K562 (cell line): Measurements from ENCODE around the gene CLPSL2.

Source experiments
- BHLHE40 ChIP-seq: IDR thresholded peaks from 2 replicates; pipeline ENCODE4 v1.6.1; 2011; ENCODE audit warnings: low read length, improper control_type of control experiment
- DIDO1 ChIP-seq: fragments of 450-650 bp; IDR thresholded peaks from 2 replicates; pipeline ENCODE4 v1.6.1; 2016; ENCODE audit warnings: low read depth, missing biosample characterization, missing genetic modification characterization
- EZH2 ChIP-seq: IDR thresholded peaks from 2 replicates; pipeline ENCODE4 v1.6.1; 2012; ENCODE audit warnings: low read depth, mild to moderate bottlenecking, inconsistent platforms, low read length, borderline replicate concordance
- MAFK ChIP-seq: IDR thresholded peaks from 2 replicates; pipeline ENCODE4 v1.6.1; 2011; ENCODE audit warnings: low read length, improper control_type of control experiment
- POLR2A ChIP-seq: fragments of 450-650 bp; conservative IDR thresholded peaks from 2 replicates; pipeline ENCODE4 v1.6.1; 2016
- SMC3 ChIP-seq: conservative IDR thresholded peaks from 2 replicates; pipeline ENCODE4 v1.6.1; 2011; ENCODE audit warnings: low read depth, low read length, improper control_type of control experiment; ENCODE audit not compliant: insufficient read depth
- YY1 ChIP-seq, 3 experiments: IDR thresholded peaks; 2 replicates each; pipeline ENCODE4 v1.6.1; 2011; ENCODE audit warnings: low read length in 2 of 3, mild to moderate bottlenecking in 2 of 3, moderate library complexity in 2 of 3, borderline replicate concordance in 1 of 3, control low read depth in 1 of 3, low read depth in 1 of 3; ENCODE audit not compliant: insufficient read depth in 3 of 3, insufficient replicate concordance in 2 of 3, control insufficient read depth in 1 of 3, insufficient read length in 1 of 3; ENCODE audit errors: extremely low read depth in 1 of 3
- ZBTB34 ChIP-seq: fragments of 250-450 bp; sonication (Bioruptor Pico); IDR thresholded peaks from 2 replicates; pipeline ENCODE4 v1.8.0; 2021; ENCODE audit warnings: mild to moderate bottlenecking, moderate library complexity
- ZC3H8 ChIP-seq: fragments of 450-650 bp; IDR thresholded peaks from 2 replicates; pipeline ENCODE4 v1.6.1; 2017
- ZNF639 ChIP-seq, 2 experiments: fragments of 200-800 bp in 1 of 2; sonication (Bioruptor generic) in 1 of 2; sonication (generic) in 1 of 2; formaldehyde crosslinking in 1 of 2; IDR thresholded peaks in 1 of 2; conservative IDR thresholded peaks in 1 of 2; 2 replicates each; pipeline versions ENCODE4 v1.5.0 to v1.6.1; 2016 to 2020; ENCODE audit warnings: missing compliant biosample characterization in 1 of 2, missing genetic modification characterization in 1 of 2, missing genetic modification reagents in 1 of 2
- TF ChIP-seq, protein P1 (sequence below): fragments of 150-350 bp; IDR thresholded peaks from 2 replicates; pipeline ENCODE4 v1.6.1; 2014; ENCODE audit warnings: low read depth, mild to moderate bottlenecking, low read length, borderline replicate concordance

DNA sequence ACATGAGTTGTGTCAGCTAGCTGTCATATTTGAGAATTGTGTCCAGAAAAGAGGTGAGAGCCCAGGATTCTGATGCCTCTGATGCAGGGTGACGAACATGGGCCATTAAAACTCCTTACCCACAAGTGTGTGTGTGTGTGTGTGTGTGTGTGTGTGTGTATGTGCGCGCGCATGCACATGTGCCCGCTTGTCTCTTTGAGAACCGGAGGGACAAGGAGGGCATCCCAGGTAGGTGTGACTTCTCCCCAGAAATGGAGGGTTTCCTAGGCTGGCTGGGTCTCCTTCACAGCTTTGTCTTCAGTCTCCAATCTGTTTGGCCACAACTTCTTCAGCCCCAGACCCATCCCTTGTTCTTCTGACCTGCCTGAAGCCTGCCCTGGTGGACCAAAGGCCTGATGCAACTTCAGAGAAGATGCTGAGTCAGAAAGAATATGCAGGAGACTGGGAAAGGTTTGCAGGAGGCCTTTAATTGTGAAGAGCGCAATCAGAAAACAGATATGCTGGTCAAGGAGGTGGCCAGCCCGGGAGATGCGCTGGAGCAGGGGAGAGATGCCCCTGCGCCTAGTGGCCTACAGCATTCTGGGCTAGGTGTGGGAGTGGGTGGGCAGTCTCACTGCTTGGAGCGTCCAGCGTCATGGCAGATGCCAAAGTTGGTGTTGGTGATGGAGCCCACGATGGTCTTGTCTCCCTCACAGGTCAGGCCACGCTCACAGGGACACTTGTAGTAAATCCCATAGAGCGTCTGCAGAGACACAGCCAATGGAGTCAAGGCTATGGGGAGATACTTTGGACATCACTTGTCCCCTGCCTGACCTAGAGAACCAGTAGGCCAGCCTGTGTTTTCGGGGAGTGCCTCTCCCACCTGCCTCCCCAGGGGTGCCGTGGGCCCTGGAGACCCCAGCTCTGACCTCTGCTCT is 18.4 kb downstream of the CLPSL2 start:
- TF ChIP-seq POLR2A (no peak), SMC3 (no peak), MAFK (peak; percentile 66; the same call in 1 of the 2 replicates), ZBTB34 (CRISPR knock-in tag) (no peak), EZH2 (no peak), BHLHE40 (no peak), DIDO1 (tag) (no peak), ZC3H8 (no peak), YY1 (IDR thresholded peaks at IDR 0.05; ENCODE audit: borderline replicate concordance in 1 of 3, control insufficient read depth in 1 of 3, extremely low read depth in 1 of 3, insufficient read depth in 3 of 3, insufficient read length in 1 of 3, insufficient replicate concordance in 2 of 3, low read depth in 1 of 3, low read length in 2 of 3) (no peak), ZNF639 (CRISPR knock-in tag; conservative IDR thresholded peaks at IDR 0.05 in 1 of 2, IDR thresholded peaks at IDR 0.05 in 1 of 2) (no peak)
- TF ChIP-seq, protein P1, sequence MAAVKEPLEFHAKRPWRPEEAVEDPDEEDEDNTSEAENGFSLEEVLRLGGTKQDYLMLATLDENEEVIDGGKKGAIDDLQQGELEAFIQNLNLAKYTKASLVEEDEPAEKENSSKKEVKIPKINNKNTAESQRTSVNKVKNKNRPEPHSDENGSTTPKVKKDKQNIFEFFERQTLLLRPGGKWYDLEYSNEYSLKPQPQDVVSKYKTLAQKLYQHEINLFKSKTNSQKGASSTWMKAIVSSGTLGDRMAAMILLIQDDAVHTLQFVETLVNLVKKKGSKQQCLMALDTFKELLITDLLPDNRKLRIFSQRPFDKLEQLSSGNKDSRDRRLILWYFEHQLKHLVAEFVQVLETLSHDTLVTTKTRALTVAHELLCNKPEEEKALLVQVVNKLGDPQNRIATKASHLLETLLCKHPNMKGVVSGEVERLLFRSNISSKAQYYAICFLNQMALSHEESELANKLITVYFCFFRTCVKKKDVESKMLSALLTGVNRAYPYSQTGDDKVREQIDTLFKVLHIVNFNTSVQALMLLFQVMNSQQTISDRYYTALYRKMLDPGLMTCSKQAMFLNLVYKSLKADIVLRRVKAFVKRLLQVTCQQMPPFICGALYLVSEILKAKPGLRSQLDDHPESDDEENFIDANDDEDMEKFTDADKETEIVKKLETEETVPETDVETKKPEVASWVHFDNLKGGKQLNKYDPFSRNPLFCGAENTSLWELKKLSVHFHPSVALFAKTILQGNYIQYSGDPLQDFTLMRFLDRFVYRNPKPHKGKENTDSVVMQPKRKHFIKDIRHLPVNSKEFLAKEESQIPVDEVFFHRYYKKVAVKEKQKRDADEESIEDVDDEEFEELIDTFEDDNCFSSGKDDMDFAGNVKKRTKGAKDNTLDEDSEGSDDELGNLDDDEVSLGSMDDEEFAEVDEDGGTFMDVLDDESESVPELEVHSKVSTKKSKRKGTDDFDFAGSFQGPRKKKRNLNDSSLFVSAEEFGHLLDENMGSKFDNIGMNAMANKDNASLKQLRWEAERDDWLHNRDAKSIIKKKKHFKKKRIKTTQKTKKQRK: no peak
